ENCODE data around the gene CD247. TPM values are rescaled to one million over a fixed set of nuclear protein-coding genes. Genes with fewer than 3 reads are reported as not detected.

CD247 gene
- polyA plus RNA-seq, 2 of the 4 experiments (the other 2 are of a cell fraction) = 0.10 to 0.27 TPM

- Histone ChIP-seq H3K4me2 (no peak overlapping the region), H3K9me3 (no peaks in the 10 kb centered on the region; the same call in 2 of the 3 replicates), H3K4me3 (no peak overlapping the region), H3K27ac (no peak overlapping the region), H3K4me1 (no peaks in the 10 kb centered on the region)
- FAIRE-seq = no peak
- ChIA-PET CTCF (interaction anchor here (0.8 to 8.3 kb wide), 15 partner anchors 9 to 530 kb away, joined by 3 to 72 read pairs (median 7); partner anchors contain the start of gene CD247), POLR2A (no interaction called here)
- no peak for ATAC-seq
- WGBS (ENCODE audit: missing lambda C conversion rate) = 85% methylated on average over 4 of the region's 4 CpGs
- TF ChIP-seq EP300 (IDR thresholded peaks at IDR 0.05) = no peak
- TF ChIP-seq CBX2 (IDR thresholded peaks at IDR 0.05; ENCODE audit: borderline replicate concordance, low read depth) = no peak
- TF ChIP-seq FOSB (CRISPR knock-in tag; IDR thresholded peaks at IDR 0.05) = no peak
- TF ChIP-seq BCL3 (IDR thresholded peaks at IDR 0.05) = no peak
- DNase-seq (ENCODE audit: low read depth in 1 of 2, low spot score in 1 of 2) = no peak
Measured at GRCh38 chr1:167440345-167440744, 78.0 kb downstream of the CD247 start.

- TF ChIP-seq SREBF2 (IDR thresholded peaks at IDR 0.05) (no peak), HOXB5 (CRISPR knock-in tag; IDR thresholded peaks at IDR 0.05) (no peak), MAX (IDR thresholded peaks at IDR 0.05) (peak; percentile 95), E2F6 (IDR thresholded peaks at IDR 0.05; ENCODE audit: borderline replicate concordance, low read depth) (peak; percentile 97), FOXS1 (CRISPR knock-in tag; IDR thresholded peaks at IDR 0.05) (no peak), ATOH8 (CRISPR knock-in tag; IDR thresholded peaks at IDR 0.05; ENCODE audit: low read depth) (no peak), ESRRA (IDR thresholded peaks at IDR 0.05; ENCODE audit: borderline replicate concordance, low read length) (no peak), FOSB (CRISPR knock-in tag; IDR thresholded peaks at IDR 0.05) (no peak), SMC3 (IDR thresholded peaks at IDR 0.05) (0 out of 3 replicates have a peak, but pooled peaks have one; percentile 17), NR3C1 (IDR thresholded peaks at IDR 0.05) (no peak), KDM1A (IDR thresholded peaks at IDR 0.05; ENCODE audit: low read depth) (no peak), MYC (IDR thresholded peaks at IDR 0.05; ENCODE audit: borderline replicate concordance, low read length) (no peak), CTCF (IDR thresholded peaks at IDR 0.05) (peak; percentile 16; the same call in 1 of the 3 replicates), CHD4 (IDR thresholded peaks at IDR 0.05; ENCODE audit: borderline replicate concordance) (no peak), EHMT2 (IDR thresholded peaks at IDR 0.05; ENCODE audit: low read depth) (no peak), TFCP2L1 (CRISPR knock-in tag; IDR thresholded peaks at IDR 0.05) (no peak)
- peak; percentile 42 to 68; a peak in 4 of 6 replicates for ATAC-seq
- FAIRE-seq = no peak
- DNase-seq (ENCODE audit: low read depth in 1 of 2, low spot score in 1 of 2) = peak; percentile 54 to 55
- CTCF ChIA-PET = interaction anchor here (0.9 to 8.3 kb wide), 10 partner anchors 15 to 174 kb away, joined by 3 to 72 read pairs (median 4); no protein-coding TSS in a partner anchor
- WGBS (ENCODE audit: missing lambda C conversion rate) = 49% methylated on average over 41 of the region's 49 CpGs
- Histone ChIP-seq H3K4me3 (peak overlapping the region; percentile 47), H3K4me2 (peak overlapping the region; percentile 97), H3K9me3 (no peaks in the 10 kb centered on the region; the same call in 2 of the 3 replicates), H3K27ac (peak overlapping the region in 1 of 2 experiments; percentile 69; a peak in 2 of 6 replicates), H3K4me1 (no peaks in the 10 kb centered on the region)
- POLR2A ChIA-PET = no interaction called here
Measured at GRCh38 chr1:167439301-167439988, 78.9 kb downstream of the CD247 start.
